H1 (cell line): Measurements from ENCODE around the gene NELL2. TPM values are rescaled to one million over a fixed set of nuclear protein-coding genes. Genes with fewer than 3 reads are reported as not detected.

Experiments used
- CTCF ChIA-PET: fragments of 300-600 bp; sonication (Branson Sonifier 250); formaldehyde crosslinking; loops from one replicate; lab custom pipeline; 2021; ENCODE audit not compliant: partially characterized antibody; lab: Charles Lee
- POLR2A ChIA-PET: fragments of 300-600 bp; sonication (Branson Sonifier 250); formaldehyde crosslinking; loops from one replicate; lab custom pipeline; 2021; ENCODE audit warnings: inconsistent platforms; ENCODE audit not compliant: partially characterized antibody; lab: Charles Lee
- DNase-seq, 2 experiments: peaks; one replicate each; pipeline versions ENCODE4 v3.0.0 to v3.0.0-alpha.2; 2010 to 2022; ENCODE audit warnings: low spot score in 2 of 2, low read depth in 1 of 2, mixed read lengths in 1 of 2
- FAIRE-seq: peaks from 2 replicates; lab custom pipeline; 2011; peaks lifted over from hg19 to GRCh38; lab: Jason Lieb, UNC
- H2AFZ ChIP-seq: 2 replicates; pipeline ENCODE4 v1.8.1; 2012; ENCODE audit warnings: low read length, inconsistent platforms
- H2AK5ac ChIP-seq: 2 replicates; pipeline ENCODE4 v1.6.1; 2013; ENCODE audit warnings: low read depth, low read length
- H2BK120ac ChIP-seq: replicated peaks from 2 replicates; pipeline ENCODE3; 2013; ENCODE audit warnings: low read depth, low read length, inconsistent platforms
- H2BK12ac ChIP-seq: 2 replicates; pipeline ENCODE4 v1.6.1; 2013; ENCODE audit warnings: low read depth, low read length
- H2BK15ac ChIP-seq: 2 replicates; pipeline ENCODE4 v1.6.1; 2013; ENCODE audit warnings: low read length
- H2BK20ac ChIP-seq: 2 replicates; pipeline ENCODE4 v1.6.1; 2013; ENCODE audit warnings: low read length
- H2BK5ac ChIP-seq: 2 replicates; pipeline ENCODE4 v1.6.1; 2013; ENCODE audit warnings: low read depth, low read length
- H3K14ac ChIP-seq: 2 replicates; pipeline ENCODE4 v1.6.1; 2013; ENCODE audit warnings: inconsistent platforms; ENCODE audit not compliant: insufficient read length
- H3K18ac ChIP-seq: 2 replicates; pipeline ENCODE4 v1.6.1; 2013; ENCODE audit warnings: low read length; ENCODE audit errors: extremely low read depth
- H3K23ac ChIP-seq: 2 replicates; pipeline ENCODE4 v1.6.1; 2013; ENCODE audit warnings: inconsistent platforms; ENCODE audit not compliant: insufficient read length
- H3K23me2 ChIP-seq: 2 replicates; pipeline ENCODE4 v1.6.1; 2013; ENCODE audit warnings: low read depth, low read length
- H3K27ac ChIP-seq: 2 replicates; pipeline ENCODE4 v1.6.1; 2011; ENCODE audit warnings: low read depth, low read length, inconsistent platforms
- H3K27me3 ChIP-seq, 4 experiments: replicated peaks in 1 of 4; 1 replicate in 1 of 4; 2 replicates in 3 of 4; pipeline versions ENCODE4 v1.6.1 to v1.8.1; 2011 to 2013; ENCODE audit warnings: low read length in 3 of 4, mild to moderate bottlenecking in 3 of 4, inconsistent platforms in 2 of 4, mixed read lengths in 2 of 4, moderate library complexity in 1 of 4; ENCODE audit not compliant: control insufficient read depth in 3 of 4, insufficient read depth in 3 of 4; ENCODE audit errors: extremely low read depth in 1 of 4
- H3K36me3 ChIP-seq, 4 experiments: 2 replicates each; pipeline versions ENCODE4 v1.6.1 to v1.8.1; 2011 to 2013; ENCODE audit warnings: mild to moderate bottlenecking in 4 of 4, low read length in 3 of 4, moderate library complexity in 2 of 4, control low read depth in 1 of 4, inconsistent platforms in 1 of 4; ENCODE audit not compliant: insufficient read depth in 4 of 4, control insufficient read depth in 2 of 4
- H3K4ac ChIP-seq: replicated peaks from 2 replicates; pipeline ENCODE3; 2013; ENCODE audit warnings: low read length, low read depth, mixed read lengths, inconsistent platforms; ENCODE audit not compliant: insufficient read length
- H3K4me1 ChIP-seq, 4 experiments: replicated peaks in 1 of 4; 1 replicate in 1 of 4; 2 replicates in 3 of 4; pipeline versions ENCODE4 v1.6.1 to v1.8.1; 2011 to 2013; ENCODE audit warnings: low read length in 3 of 4, inconsistent platforms in 2 of 4, mixed read lengths in 1 of 4; ENCODE audit not compliant: insufficient read depth in 4 of 4, control insufficient read depth in 3 of 4
- H3K4me2 ChIP-seq, 2 experiments: 2 replicates each; pipeline versions ENCODE4 v1.6.1 to v1.8.1; 2011 to 2013; ENCODE audit warnings: low read depth in 2 of 2, low read length in 2 of 2, control low read depth in 1 of 2, inconsistent platforms in 1 of 2, mild to moderate bottlenecking in 1 of 2; ENCODE audit not compliant: insufficient read depth in 1 of 2
- H3K4me3 ChIP-seq, 4 experiments: fragments of 200-600, 300-600 bp in 1 of 4; sonication (generic), shearing (Covaris generic), sonication (Bioruptor Twin) in 1 of 4; 2 replicates each; pipeline versions ENCODE4 v1.5.1 to v1.8.1; 2011 to 2016; ENCODE audit warnings: low read length in 4 of 4, low read depth in 3 of 4, control low read depth in 2 of 4, inconsistent platforms in 2 of 4, mild to moderate bottlenecking in 2 of 4, mixed read lengths in 1 of 4, moderate library complexity in 1 of 4; ENCODE audit not compliant: insufficient read depth in 2 of 4; ENCODE audit errors: extremely low read depth in 1 of 4
- H3K56ac ChIP-seq: replicated peaks from 2 replicates; pipeline ENCODE3; 2013; ENCODE audit warnings: low read depth, mild to moderate bottlenecking, mixed read lengths, low read length, inconsistent platforms; ENCODE audit not compliant: insufficient read length
- H3K79me1 ChIP-seq: 2 replicates; pipeline ENCODE4 v1.6.1; 2013; ENCODE audit warnings: low read depth, low read length, control low read depth
- H3K79me2 ChIP-seq, 2 experiments: 2 replicates each; pipeline versions ENCODE4 v1.6.1 to v1.8.1; 2012 to 2013; ENCODE audit warnings: low read length in 2 of 2, mild to moderate bottlenecking in 2 of 2, inconsistent platforms in 1 of 2; ENCODE audit not compliant: insufficient read depth in 2 of 2, control insufficient read depth in 1 of 2
- H3K9ac ChIP-seq, 4 experiments: replicated peaks in 1 of 4; 1 replicate in 1 of 4; 2 replicates in 3 of 4; pipeline versions ENCODE4 v1.6.1 to v1.8.1; 2011 to 2013; ENCODE audit warnings: low read depth in 3 of 4, low read length in 3 of 4, control low read depth in 2 of 4, mild to moderate bottlenecking in 2 of 4, moderate library complexity in 2 of 4, inconsistent platforms in 1 of 4; ENCODE audit errors: extremely low read depth in 1 of 4
- H3K9me3 ChIP-seq, 2 experiments: 2 replicates each; pipeline versions ENCODE4 v1.6.1 to v1.8.1; 2012 to 2013; ENCODE audit warnings: mild to moderate bottlenecking in 2 of 2, moderate library complexity in 2 of 2, control low read depth in 1 of 2, inconsistent platforms in 1 of 2, low read depth in 1 of 2, low read length in 1 of 2, mixed read lengths in 1 of 2; ENCODE audit not compliant: insufficient read depth in 2 of 2
- H4K20me1 ChIP-seq, 2 experiments: replicated peaks in 1 of 2; 2 replicates each; pipeline versions ENCODE3 to v1.8.1; 2011 to 2013; ENCODE audit warnings: inconsistent platforms in 2 of 2, low read length in 2 of 2, mild to moderate bottlenecking in 1 of 2; ENCODE audit not compliant: insufficient read depth in 2 of 2, control insufficient read depth in 1 of 2
- H4K5ac ChIP-seq: 2 replicates; pipeline ENCODE4 v1.6.1; 2013; ENCODE audit warnings: low read length, low read depth, mixed read lengths, inconsistent platforms; ENCODE audit not compliant: insufficient read length
- H4K8ac ChIP-seq: 2 replicates; pipeline ENCODE4 v1.8.0; 2013; ENCODE audit warnings: mild to moderate bottlenecking, moderate library complexity, low read length, inconsistent platforms; ENCODE audit not compliant: insufficient read depth; ENCODE audit errors: extremely low read depth
- H4K91ac ChIP-seq: replicated peaks from 2 replicates; pipeline ENCODE3; 2013; ENCODE audit warnings: low read length, mixed read lengths, inconsistent platforms; ENCODE audit not compliant: insufficient read length
- KDM5A ChIP-seq: fragments of 200-600 bp; IDR thresholded peaks from 2 replicates; pipeline ENCODE4 v1.7.1; 2012; ENCODE audit warnings: mild to moderate bottlenecking, low read length, inconsistent platforms, mixed read lengths
- TEAD4 ChIP-seq: IDR thresholded peaks from 2 replicates; pipeline ENCODE4 v1.6.1; 2012; ENCODE audit warnings: low read depth, low read length, inconsistent platforms, mixed read lengths
- WGBS, 2 experiments: shearing (Covaris generic) in 1 of 2; methylation state at CpG; one replicate each; pipeline versions ENCODE4 v1.1.6 to v1.1.7; 2013 to 2015; ENCODE audit warnings: low lambda C conversion rate in 2 of 2, mixed read lengths in 2 of 2, inconsistent platforms in 1 of 2, low coverage in 1 of 2, missing lambda C conversion rate in 1 of 2; ENCODE audit not compliant: insufficient replicate concordance in 2 of 2, insufficient coverage in 1 of 2, insufficient read length in 1 of 2; ENCODE audit errors: extremely low coverage in 1 of 2, missing lambda C conversion rate in 1 of 2; 5-methylcytosine and 5-hydroxymethylcytosine counted together
- polyA plus RNA-seq, 7 experiments: library from polyadenylated mRNA; depleted of rRNA in 3 of 7; stranded (reverse) in 5 of 7; unstranded in 2 of 7; fragments of >200 nt in 5 of 7; fragments of 200-250 nt in 2 of 7; gene quantifications; 1 replicate in 5 of 7; 2 replicates in 1 of 7; 4 replicates in 1 of 7; pipeline versions ENCODE4 v1.2.1 to v1.2.3, GENCODE V29; 2011 to 2013; ENCODE audit warnings: missing spikeins in 2 of 7, mixed read lengths in 2 of 7
- total RNA-seq: library from RNA; stranded (reverse); fragmentation: NEBNext Ultra II Directional; extraction: Animal tissue kit (Norgen Biotek cat#: 25700); gene quantifications from 2 replicates; pipeline ENCODE4 v1.2.1, GENCODE V29; 2021

Gene NELL2
- total and polyA plus RNA-seq, 2 of the 8 experiments (the other 6 are each of a cell fraction or from before 2014, with no cell fraction given) = 54.2 to 56.8 TPM

DNA sequence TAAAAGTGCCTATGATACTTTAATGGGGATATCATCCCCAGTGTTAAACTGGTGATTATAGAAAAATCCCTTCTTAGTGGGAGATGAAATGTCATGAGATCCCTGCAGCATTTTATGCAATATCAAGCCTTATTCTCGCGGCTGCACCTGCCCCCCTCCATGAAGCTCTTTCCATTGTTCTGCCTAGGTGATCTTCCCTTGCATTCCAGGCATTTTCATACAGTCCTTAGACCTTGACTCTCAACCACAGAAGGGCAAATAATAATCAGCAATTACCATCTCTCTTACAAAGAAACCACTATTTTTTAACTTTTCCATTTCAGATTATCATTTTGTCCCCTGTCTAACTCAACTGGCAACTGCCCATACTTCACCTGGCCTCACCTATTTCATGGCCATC is 352.3 kb downstream of the NELL2 start:
- H2BK12ac ChIP-seq = no peak overlapping the region
- no peak overlapping the region for H2AK5ac ChIP-seq
- TF ChIP-seq KDM5A (no peak), TEAD4 (peak; percentile 70)
- peaks cover 0 to 8% (median 3%) of the 10 kb centered on the region in 4 experiments; a peak in 4 of 7 replicates for H3K4me1 ChIP-seq
- H3K23me2 ChIP-seq = no peaks in the 10 kb centered on the region; the same call in 1 of the 2 replicates
- no peak overlapping the region for H2BK20ac ChIP-seq
- H3K18ac ChIP-seq = no peak overlapping the region
- H2BK5ac ChIP-seq = no peak overlapping the region
- H3K56ac ChIP-seq = no peak overlapping the region
- H3K27ac ChIP-seq = no peak overlapping the region
- H3K36me3 ChIP-seq = no peaks in the 10 kb centered on the region; a peak in 1 of 8 replicates
- H2BK120ac ChIP-seq = no peak overlapping the region
- no peak overlapping the region for H3K23ac ChIP-seq
- H4K5ac ChIP-seq = no peak overlapping the region
- no peaks in the 10 kb centered on the region for H3K79me1 ChIP-seq
- H3K27me3 ChIP-seq = no peaks in the 10 kb centered on the region
- H3K4me3 ChIP-seq = no peak overlapping the region
- H3K4ac ChIP-seq = no peak overlapping the region
- FAIRE-seq (no peak), DNase-seq (no peak)
- 87% methylated on average over 2 of the region's 2 CpGs; no CpG with 5 or more reads in 1 of the 2 experiments for WGBS, 2 experiments
- CTCF ChIA-PET = interaction anchor here (1.3 to 2.8 kb wide), 2 partner anchors 13 to 251 kb away, joined by 4 to 15 read pairs; no protein-coding TSS in a partner anchor
- no peak overlapping the region for H2AFZ ChIP-seq
- H3K9me3 ChIP-seq = no peaks in the 10 kb centered on the region; a peak in 1 of 4 replicates
- POLR2A ChIA-PET = no interaction called here
- H3K9ac ChIP-seq = no peak overlapping the region
- no peak overlapping the region for H3K14ac ChIP-seq
- H4K20me1 ChIP-seq = no peaks in the 10 kb centered on the region
- no peak overlapping the region for H3K4me2 ChIP-seq
- no peak overlapping the region for H2BK15ac ChIP-seq
- H3K79me2 ChIP-seq = no peaks in the 10 kb centered on the region
- H4K91ac ChIP-seq = no peak overlapping the region
- no peak overlapping the region for H4K8ac ChIP-seq
